Small intestine (tissue), 7 donors: Measurements from ENCODE around the gene TMEM255B. TPM values are rescaled to one million over a fixed set of nuclear protein-coding genes. Genes with fewer than 3 reads are reported as not detected.

Experiments
- DNase-seq, 2 donors: peaks; one replicate each; pipeline versions ENCODE4 v3.0.0 to v3.0.0-alpha.2; 2013
- FAIRE-seq: peaks from 2 replicates; lab custom pipeline; 2012; peaks lifted over from hg19 to GRCh38; lab: Jason Lieb, UNC
- H3K27ac ChIP-seq, 3 donors: one replicate each; pipeline ENCODE4 v1.5.1; 2013; ENCODE audit warnings: low read length in 2 of 3, mild to moderate bottlenecking in 2 of 3, control low read depth in 1 of 3, inconsistent platforms in 1 of 3, low read depth in 1 of 3, moderate library complexity in 1 of 3
- H3K27me3 ChIP-seq, 3 donors: one replicate each; pipeline ENCODE4 v1.6.1; 2013; ENCODE audit warnings: low read length in 3 of 3, inconsistent platforms in 1 of 3; ENCODE audit not compliant: control insufficient read depth in 3 of 3, insufficient read depth in 3 of 3
- H3K36me3 ChIP-seq, 3 donors: one replicate each; pipeline ENCODE4 v1.6.1; 2013; ENCODE audit warnings: low read length in 3 of 3, inconsistent platforms in 1 of 3, low read depth in 1 of 3, mild to moderate bottlenecking in 1 of 3, moderate library complexity in 1 of 3; ENCODE audit not compliant: control insufficient read depth in 3 of 3, insufficient read depth in 2 of 3
- H3K4me1 ChIP-seq, 3 donors: one replicate each; pipeline ENCODE4 v1.6.1; 2013; ENCODE audit warnings: low read length in 2 of 3, inconsistent platforms in 1 of 3, low read depth in 1 of 3, mild to moderate bottlenecking in 1 of 3, moderate library complexity in 1 of 3; ENCODE audit not compliant: control insufficient read depth in 3 of 3, insufficient read depth in 2 of 3
- H3K4me3 ChIP-seq, 3 donors: one replicate each; pipeline ENCODE4 v1.5.1; 2013; ENCODE audit warnings: low read length in 3 of 3, control low read depth in 1 of 3, inconsistent platforms in 1 of 3, low read depth in 1 of 3, mild to moderate bottlenecking in 1 of 3, moderate library complexity in 1 of 3
- H3K9me3 ChIP-seq, 2 donors: one replicate each; pipeline ENCODE4 v1.6.1; 2013; ENCODE audit warnings: low read depth in 1 of 2, low read length in 1 of 2; ENCODE audit not compliant: control insufficient read depth in 2 of 2, insufficient read depth in 1 of 2
- whole genome bisulfite sequencing, 3 donors: extraction: QIAGEN DNeasy Blood & Tissue Kit; methylation state at CpG; one replicate each; pipeline ENCODE4 v1.1.7; 2013; 5-methylcytosine and 5-hydroxymethylcytosine counted together
- polyA plus RNA-seq, 4 donors: library from polyadenylated mRNA; stranded (reverse) in 3 of 4; unstranded in 1 of 4; fragments of 200-250 nt in 3 of 4; fragments of 120-200 nt in 1 of 4; gene quantifications; one replicate each; pipeline versions ENCODE4 v1.2.1 to v1.2.3, GENCODE V29; 2013
- donor health status: healthy with polysubstance abuse.
- donor health status: control.
- donor health status: control.
- donor health status: Bipolar disorder and iron deficiency.
- donor health status: healthy.

TMEM255B gene
- polyA plus RNA-seq, 4 donors = 1.4 to 9.3 (median 2.6) TPM; not detected in 1

DNA sequence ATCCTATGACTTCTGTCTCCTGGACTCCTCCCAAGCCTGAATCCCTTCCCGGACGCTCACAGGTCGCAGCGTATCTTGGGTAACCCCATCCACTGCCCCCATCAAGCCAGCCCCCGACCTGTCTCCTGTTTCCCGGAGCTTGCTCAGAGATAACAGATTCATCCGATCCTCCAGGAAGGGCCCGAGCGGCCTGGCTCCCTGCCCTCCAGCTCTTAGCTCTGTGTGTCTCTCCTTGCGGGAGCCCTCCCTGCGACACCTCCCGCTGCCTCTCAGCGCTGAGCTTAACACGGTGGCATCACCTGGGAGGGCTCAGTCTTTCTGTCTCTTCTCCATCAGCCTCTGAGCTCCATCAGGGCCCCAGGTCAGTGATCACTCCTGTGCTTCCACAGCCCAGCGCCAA lies 4.3 kb upstream of the TMEM255B start:
- Histone ChIP-seq H3K27me3 (peaks cover 0 to 18% (median 0%) of the 10 kb centered on the region in 3 donors), H3K36me3 (no peaks in the 10 kb centered on the region), H3K9me3 (peaks cover 0 to 7% of the 10 kb centered on the region in 2 donors), H3K4me1 (peaks cover 0 to 23% (median 0%) of the 10 kb centered on the region in 3 donors), H3K27ac (no peak overlapping the region), H3K4me3 (no peak overlapping the region)
- DNase-seq = no peak
- 85 to 94% (median 93%) methylated on average over 15 of the region's 15 CpGs for WGBS, 3 donors
- no peak for FAIRE-seq

DNA sequence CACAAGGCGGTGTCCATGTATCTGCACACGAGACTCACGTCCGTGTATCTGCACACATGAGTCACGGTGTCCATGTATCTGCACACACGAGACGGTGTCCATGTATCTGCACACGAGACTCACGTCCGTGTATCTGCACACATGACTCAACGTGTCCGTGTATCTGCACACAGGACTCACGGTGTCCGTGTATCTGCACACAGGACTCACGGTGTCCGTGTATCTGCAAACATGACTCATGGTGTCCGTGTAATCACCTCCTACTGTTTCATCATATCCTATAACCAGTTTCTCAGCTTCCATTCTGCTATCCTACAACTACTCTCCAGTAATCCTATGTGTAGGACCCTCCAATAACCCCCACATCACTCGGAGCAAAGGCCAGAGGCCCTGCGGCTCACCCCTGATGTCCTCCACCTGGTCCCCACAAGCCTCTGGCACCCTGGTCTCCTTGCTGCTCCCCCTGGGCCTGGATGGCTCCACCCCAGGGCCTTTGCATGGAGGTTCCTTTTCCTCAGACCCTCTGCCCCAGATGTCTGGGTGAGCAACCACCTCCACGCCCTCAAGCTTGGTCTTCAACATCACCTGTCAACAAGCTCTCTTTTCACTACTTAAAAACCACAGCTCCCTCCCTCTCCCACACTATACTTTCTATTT lies 2.5 kb upstream of the TMEM255B start:
- 91 to 95% (median 93%) methylated on average over 20 of the region's 20 CpGs for WGBS, 3 donors
- no peak for DNase-seq
- FAIRE-seq = no peak
- H3K4me1 ChIP-seq = peaks cover 0 to 25% (median 0%) of the 10 kb centered on the region in 3 donors
- peaks cover 0 to 5% of the 10 kb centered on the region in 2 donors for H3K9me3 ChIP-seq
- H3K27me3 ChIP-seq = peaks cover 0 to 35% (median 0%) of the 10 kb centered on the region in 3 donors
- no peak overlapping the region for H3K4me3 ChIP-seq
- H3K27ac ChIP-seq = no peak overlapping the region
- H3K36me3 ChIP-seq = no peaks in the 10 kb centered on the region

DNA sequence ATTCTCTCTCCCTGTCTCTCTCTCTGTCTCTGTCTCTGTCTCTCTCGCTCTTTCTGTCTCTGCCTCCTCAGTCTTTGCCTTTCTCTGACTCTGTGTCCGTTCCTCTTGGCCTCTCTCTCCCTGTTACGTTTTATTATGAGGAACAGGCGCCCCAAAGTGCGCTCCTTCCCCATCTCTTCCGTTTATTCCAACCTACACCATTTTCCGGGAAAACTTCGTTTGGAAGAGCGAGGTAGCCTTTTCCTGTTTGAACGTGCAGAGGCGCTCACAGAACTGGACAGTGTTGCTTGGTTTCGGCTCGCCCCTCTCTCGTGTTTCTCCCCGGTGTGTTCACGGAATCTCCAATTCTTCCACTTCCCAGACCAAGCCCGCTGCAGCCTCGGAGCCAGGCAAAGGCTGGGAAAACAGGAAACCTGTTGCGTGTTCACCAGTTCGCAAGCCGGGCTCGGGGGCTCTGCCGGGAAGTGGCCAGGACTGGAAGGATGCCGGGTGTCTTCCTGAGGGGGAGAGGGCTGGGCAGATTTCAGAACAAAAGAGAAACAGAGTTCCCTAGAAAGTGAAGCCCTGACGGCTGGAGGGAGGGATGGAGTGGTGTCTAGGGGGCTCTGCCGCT lies 605 bp downstream of the TMEM255B start:
- H3K27ac ChIP-seq = peak overlapping the region in 2 of 3 donors; percentile 12 to 82
- FAIRE-seq (no peak), DNase-seq (no peak)
- 1 to 3% (median 2%) methylated on average over 26 of the region's 26 CpGs for whole genome bisulfite sequencing, 3 donors
- H3K4me3 ChIP-seq = peak overlapping the region; percentile 38 to 67 (median 50)
- H3K9me3 ChIP-seq = no peaks in the 10 kb centered on the region
- no peaks in the 10 kb centered on the region for H3K36me3 ChIP-seq
- H3K27me3 ChIP-seq = peaks cover 0 to 38% (median 0%) of the 10 kb centered on the region in 3 donors
- H3K4me1 ChIP-seq = peaks cover 0 to 14% (median 0%) of the 10 kb centered on the region in 3 donors

DNA sequence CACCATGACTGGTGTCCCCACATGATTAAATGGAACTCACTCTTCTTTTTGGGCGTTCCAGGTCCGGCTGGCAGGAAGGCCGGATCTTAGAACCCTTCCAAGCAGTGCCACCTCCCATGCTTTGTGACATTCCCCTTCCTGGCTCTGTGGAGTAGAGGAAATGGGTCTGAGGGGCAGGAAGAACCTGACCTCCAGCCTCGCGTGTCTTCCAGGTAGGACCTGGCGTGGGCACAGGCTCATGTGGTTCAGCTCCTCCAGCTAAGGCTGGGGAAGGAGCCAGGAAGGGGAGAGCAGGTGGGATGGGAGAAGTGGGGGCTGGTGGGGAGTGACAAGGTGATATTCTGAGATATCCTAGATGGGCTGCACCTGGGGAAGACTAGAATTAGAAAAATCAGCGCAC lies 2.1 kb downstream of the TMEM255B start:
- 82 to 88% (median 86%) methylated on average over 7 of the region's 7 CpGs for WGBS, 3 donors
- H3K27me3 ChIP-seq = peaks cover 0 to 38% (median 0%) of the 10 kb centered on the region in 3 donors

DNA sequence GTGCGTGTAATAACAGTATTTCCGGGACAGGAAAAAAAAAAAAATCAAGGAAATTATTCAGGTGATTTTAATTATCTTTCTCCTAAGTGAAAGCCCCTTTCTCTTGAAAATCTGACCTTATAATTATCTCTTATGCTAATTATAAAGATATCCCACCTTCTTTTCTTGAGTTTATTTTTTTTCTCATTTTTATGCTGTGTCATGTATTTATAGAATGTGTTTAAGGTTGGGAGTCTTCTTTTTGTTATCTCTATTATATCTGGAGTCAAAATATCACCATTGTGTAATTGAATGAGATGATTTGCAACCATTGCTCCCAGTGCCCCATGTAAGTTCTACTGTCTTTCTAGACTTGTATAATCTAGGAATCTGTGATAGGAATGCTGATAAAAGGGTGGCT lies 3.0 kb downstream of the TMEM255B start:
- Histone ChIP-seq H3K27ac (no peak overlapping the region), H3K4me1 (peaks cover 0 to 14% (median 0%) of the 10 kb centered on the region in 3 donors), H3K36me3 (no peaks in the 10 kb centered on the region), H3K9me3 (no peaks in the 10 kb centered on the region), H3K27me3 (peaks cover 0 to 38% (median 0%) of the 10 kb centered on the region in 3 donors), H3K4me3 (no peak overlapping the region)
- no peak for FAIRE-seq
- DNase-seq = no peak
- WGBS, 3 donors = 79 to 93% (median 85%) methylated on average over 2 of the region's 2 CpGs

More for the DNA sequence above, 2.1 kb downstream of the TMEM255B start:
- DNase-seq (no peak), FAIRE-seq (no peak)
- Histone ChIP-seq H3K27ac (no peak overlapping the region), H3K4me3 (no peak overlapping the region), H3K4me1 (peaks cover 0 to 14% (median 0%) of the 10 kb centered on the region in 3 donors), H3K9me3 (no peaks in the 10 kb centered on the region), H3K36me3 (no peaks in the 10 kb centered on the region)

DNA sequence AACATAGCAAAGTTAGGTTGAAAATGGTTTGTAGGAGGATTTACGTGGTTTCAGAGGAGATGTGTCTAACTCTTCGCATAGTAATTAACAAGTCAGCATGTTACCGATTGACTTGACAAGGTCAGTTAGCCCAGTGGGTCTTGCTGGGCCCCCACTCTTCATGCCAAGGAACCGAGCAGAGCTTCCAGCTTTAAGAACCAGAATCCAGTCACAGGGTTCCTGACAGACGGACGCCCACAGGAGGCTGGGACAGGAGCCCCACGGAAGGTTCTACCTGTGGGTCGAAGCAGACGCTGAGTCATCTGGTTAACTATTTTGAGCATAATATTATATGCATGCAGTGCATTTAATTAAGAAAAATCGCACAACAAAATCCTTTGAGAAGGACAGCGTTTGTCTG lies 3.5 kb downstream of the TMEM255B start:
- H3K4me3 ChIP-seq = no peak overlapping the region
- no peaks in the 10 kb centered on the region for H3K36me3 ChIP-seq
- peaks cover 0 to 38% (median 0%) of the 10 kb centered on the region in 3 donors for H3K27me3 ChIP-seq
- H3K9me3 ChIP-seq = no peaks in the 10 kb centered on the region
- peaks cover 0 to 14% (median 0%) of the 10 kb centered on the region in 3 donors for H3K4me1 ChIP-seq
- no peak for DNase-seq
- FAIRE-seq = no peak
- WGBS, 3 donors = 84 to 87% (median 87%) methylated on average over 11 of the region's 11 CpGs
- H3K27ac ChIP-seq = no peak overlapping the region

DNA sequence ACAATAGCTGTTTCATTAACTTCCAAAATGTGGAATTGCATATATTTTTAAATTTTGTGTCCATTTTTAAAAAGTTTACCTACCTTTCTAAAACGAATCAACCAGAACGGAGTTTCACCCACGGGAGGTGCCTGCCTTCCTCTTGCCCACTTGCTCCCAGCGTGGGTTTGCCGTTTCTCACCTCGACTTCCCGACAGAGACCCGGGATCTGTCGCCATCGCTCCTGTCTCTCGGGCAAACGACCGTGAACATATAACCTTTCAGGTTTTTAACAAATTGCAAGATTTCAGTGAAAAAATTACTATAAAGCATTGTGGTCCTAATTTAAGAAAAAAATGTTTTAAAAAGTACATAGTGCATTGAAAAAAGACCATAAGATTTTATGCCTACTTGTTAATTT lies 4.2 kb downstream of the TMEM255B start:
- 89 to 92% (median 89%) methylated on average over 13 of the region's 13 CpGs for WGBS, 3 donors
- H3K4me3 ChIP-seq = no peak overlapping the region
- H3K36me3 ChIP-seq = no peaks in the 10 kb centered on the region
- H3K4me1 ChIP-seq = peaks cover 0 to 12% (median 0%) of the 10 kb centered on the region in 3 donors
- FAIRE-seq (no peak), DNase-seq (no peak)
- H3K9me3 ChIP-seq = no peaks in the 10 kb centered on the region
- H3K27me3 ChIP-seq = peaks cover 0 to 32% (median 0%) of the 10 kb centered on the region in 3 donors
- H3K27ac ChIP-seq = no peak overlapping the region

DNA sequence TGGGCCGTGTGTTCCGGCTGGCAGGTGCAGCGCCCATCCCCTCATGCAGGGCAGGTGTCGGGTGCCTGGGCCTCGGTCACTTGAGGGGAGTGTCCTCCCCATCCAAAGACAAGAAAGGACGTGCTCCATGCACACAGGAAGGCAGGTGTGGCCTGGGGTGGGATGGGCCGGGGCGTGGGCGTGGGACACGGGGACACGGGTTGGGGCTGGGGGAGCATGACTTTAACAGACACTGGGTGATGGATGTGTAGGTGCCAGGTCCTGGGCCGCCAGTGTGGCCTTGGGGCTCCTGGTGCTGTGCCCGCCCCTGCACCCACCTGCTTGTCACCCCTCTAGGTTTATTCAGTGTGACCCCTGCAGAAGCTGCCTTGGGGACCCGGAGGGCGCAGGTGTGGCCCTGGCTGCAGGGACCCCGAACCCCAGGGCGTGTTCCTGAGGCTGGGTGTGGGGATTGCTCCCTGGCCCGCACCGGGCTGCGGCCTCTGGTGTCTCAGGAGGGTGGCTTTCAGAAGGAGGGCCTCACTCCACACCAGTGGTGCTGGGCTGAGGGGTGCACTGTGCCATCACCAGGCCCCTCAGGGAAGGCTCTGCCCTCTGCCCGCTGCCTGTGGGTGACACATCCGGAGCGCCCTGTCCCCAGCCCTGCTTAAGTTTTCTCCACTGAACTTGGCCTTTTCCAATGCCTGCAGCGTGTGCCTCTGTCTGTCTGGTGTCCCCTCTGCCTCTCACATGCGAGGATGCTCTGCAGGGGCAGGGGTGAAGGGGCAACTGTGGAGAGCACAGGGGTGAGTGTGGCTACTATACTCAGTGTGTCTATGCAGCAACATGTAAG lies 5.2 kb downstream of the TMEM255B start:
- no peaks in the 10 kb centered on the region for H3K36me3 ChIP-seq
- H3K4me1 ChIP-seq = peaks cover 0 to 7% (median 0%) of the 10 kb centered on the region in 3 donors
- H3K27ac ChIP-seq = no peak overlapping the region
- H3K4me3 ChIP-seq = no peak overlapping the region
- peaks cover 0 to 25% (median 0%) of the 10 kb centered on the region in 3 donors for H3K27me3 ChIP-seq
- FAIRE-seq (no peak), DNase-seq (no peak)
- no peaks in the 10 kb centered on the region for H3K9me3 ChIP-seq
- 68 to 83% (median 82%) methylated on average over 25 of the region's 25 CpGs for WGBS, 3 donors
